Mononuclear cell (primary cell): ENCODE results near the gene PTPRM. TPM values are rescaled to one million over a fixed set of nuclear protein-coding genes. Genes with fewer than 3 reads are reported as not detected.

Experiments used
- H3K27me3 ChIP-seq: 2 replicates; pipeline ENCODE4 v1.6.0; 2011; ENCODE audit warnings: low read length, control low read depth; ENCODE audit not compliant: insufficient read depth
- H3K4me1 ChIP-seq: 2 replicates; pipeline ENCODE4 v1.5.1; 2011; ENCODE audit warnings: mild to moderate bottlenecking, low read length, control low read depth; ENCODE audit not compliant: insufficient read depth
- H3K4me3 ChIP-seq: 2 replicates; pipeline ENCODE4 v1.5.1; 2011; ENCODE audit warnings: mild to moderate bottlenecking, low read length, moderate library complexity
- H3K9me3 ChIP-seq: 2 replicates; pipeline ENCODE4 v1.5.1; 2011; ENCODE audit warnings: low read depth, mild to moderate bottlenecking, control low read depth, low read length
- total RNA-seq: library from RNA; depleted of rRNA; stranded (reverse); fragments of >200 nt; gene quantifications from one replicate; pipeline ENCODE4 v1.2.3, GENCODE V29; 2012

PTPRM gene
- total RNA-seq, 1 donor: 8.0 TPM

DNA sequence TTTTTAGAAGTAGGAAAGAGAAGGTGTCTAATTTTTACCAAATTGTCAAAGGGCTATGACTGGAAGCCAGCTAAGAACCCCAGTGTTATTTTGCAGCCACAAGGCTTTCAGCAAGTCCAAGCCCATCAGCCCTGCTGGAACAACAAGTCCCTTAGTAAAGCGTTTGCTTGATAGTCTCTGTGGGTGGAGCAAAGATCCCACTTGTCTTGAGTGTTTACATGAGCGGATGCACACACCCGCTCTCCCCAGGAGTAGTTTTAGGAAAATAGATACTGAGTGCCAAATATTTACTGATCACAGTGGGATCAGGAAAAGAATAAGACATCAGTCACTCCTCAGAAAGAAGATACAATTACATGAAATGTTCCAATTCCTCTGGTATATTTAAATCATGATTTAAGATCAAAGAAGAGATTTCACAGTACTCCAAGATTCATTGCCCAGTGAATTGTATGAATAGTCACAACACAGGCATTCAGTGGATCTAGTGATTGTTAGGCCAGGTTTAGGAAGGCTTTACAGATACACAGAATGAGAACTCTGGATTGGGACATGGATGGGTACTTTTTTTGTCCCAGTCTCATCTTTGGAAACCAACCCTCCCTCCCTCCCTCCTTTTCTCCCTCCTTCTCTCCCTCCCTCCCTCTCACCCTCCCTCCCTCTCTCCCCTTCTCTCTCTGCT lies 514.9 kb downstream of the PTPRM start:
- Histone ChIP-seq H3K4me3 (no peak overlapping the region), H3K27me3 (no peaks in the 10 kb centered on the region), H3K9me3 (no peaks in the 10 kb centered on the region), H3K4me1 (no peaks in the 10 kb centered on the region)

- no peaks in the 10 kb centered on the region for H3K4me1 ChIP-seq
- no peaks in the 10 kb centered on the region for H3K9me3 ChIP-seq
- H3K4me3 ChIP-seq: no peak overlapping the region
- no peaks in the 10 kb centered on the region for H3K27me3 ChIP-seq
Observed at GRCh38 chr18:8084160-8084559, 517.0 kb downstream of the PTPRM start.

DNA sequence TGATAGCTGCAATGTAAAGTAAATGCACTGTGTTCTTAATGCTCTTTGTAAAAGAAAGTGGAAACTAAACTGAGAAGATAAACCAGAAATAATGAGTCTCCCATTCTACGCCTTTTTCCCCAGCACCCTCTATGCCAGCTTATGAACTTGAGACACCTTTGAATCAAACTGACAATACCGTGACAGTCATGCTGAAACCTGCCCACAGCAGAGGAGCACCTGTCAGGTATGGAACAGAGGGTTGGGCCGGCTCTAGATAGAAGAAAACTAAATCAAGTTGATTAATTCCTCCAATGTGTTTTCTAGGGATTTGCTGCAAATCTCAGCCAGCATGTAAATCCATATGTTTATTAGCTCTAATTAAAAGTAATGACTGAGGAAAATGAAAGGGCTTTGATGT lies 521.5 kb downstream of the PTPRM start:
- Histone ChIP-seq H3K9me3 (no peaks in the 10 kb centered on the region), H3K27me3 (no peaks in the 10 kb centered on the region), H3K4me1 (no peaks in the 10 kb centered on the region), H3K4me3 (no peak overlapping the region)

DNA sequence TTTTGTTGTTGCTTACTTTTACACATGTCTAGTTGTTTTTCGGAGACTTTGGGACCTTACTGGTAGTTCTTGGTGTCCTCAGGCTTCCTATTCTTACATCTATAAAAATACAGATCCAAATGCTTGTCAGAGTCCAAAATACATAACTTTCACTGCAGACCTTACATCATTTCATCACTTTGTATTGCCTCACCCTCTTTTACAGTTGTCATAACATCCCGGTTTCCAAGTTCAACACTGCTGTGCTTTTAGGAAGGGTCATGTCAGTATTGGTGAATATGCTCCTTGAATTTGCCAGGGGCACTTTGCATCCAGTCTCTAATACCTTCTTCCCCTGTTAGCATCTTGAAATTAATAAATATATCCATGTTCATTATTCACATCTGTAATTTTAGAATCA lies 523.9 kb downstream of the PTPRM start:
- Histone ChIP-seq H3K4me3 (no peak overlapping the region), H3K4me1 (no peaks in the 10 kb centered on the region), H3K9me3 (no peaks in the 10 kb centered on the region), H3K27me3 (no peaks in the 10 kb centered on the region)

GRCh38 chr18:8095947-8096570 lies 528.9 kb downstream of the PTPRM start:
- Histone ChIP-seq H3K4me3 (no peak overlapping the region), H3K27me3 (no peaks in the 10 kb centered on the region), H3K9me3 (no peaks in the 10 kb centered on the region), H3K4me1 (no peaks in the 10 kb centered on the region)

- Histone ChIP-seq H3K4me3 (no peak overlapping the region), H3K4me1 (no peaks in the 10 kb centered on the region), H3K27me3 (no peaks in the 10 kb centered on the region), H3K9me3 (no peaks in the 10 kb centered on the region)
Observed at GRCh38 chr18:8097399-8097798, 530.3 kb downstream of the PTPRM start.

- Histone ChIP-seq H3K9me3 (no peaks in the 10 kb centered on the region), H3K27me3 (no peaks in the 10 kb centered on the region)
Observed at GRCh38 chr18:8097927-8098326, 530.8 kb downstream of the PTPRM start.

GRCh38 chr18:8106603-8107002 lies 539.5 kb downstream of the PTPRM start:
- H3K4me1 ChIP-seq: no peaks in the 10 kb centered on the region
- no peak overlapping the region for H3K4me3 ChIP-seq
- no peaks in the 10 kb centered on the region for H3K27me3 ChIP-seq
- H3K9me3 ChIP-seq: no peaks in the 10 kb centered on the region

More at GRCh38 chr18:8097927-8098326, 530.8 kb downstream of the PTPRM start:
- H3K4me3 ChIP-seq: no peak overlapping the region
- H3K4me1 ChIP-seq: no peaks in the 10 kb centered on the region

DNA sequence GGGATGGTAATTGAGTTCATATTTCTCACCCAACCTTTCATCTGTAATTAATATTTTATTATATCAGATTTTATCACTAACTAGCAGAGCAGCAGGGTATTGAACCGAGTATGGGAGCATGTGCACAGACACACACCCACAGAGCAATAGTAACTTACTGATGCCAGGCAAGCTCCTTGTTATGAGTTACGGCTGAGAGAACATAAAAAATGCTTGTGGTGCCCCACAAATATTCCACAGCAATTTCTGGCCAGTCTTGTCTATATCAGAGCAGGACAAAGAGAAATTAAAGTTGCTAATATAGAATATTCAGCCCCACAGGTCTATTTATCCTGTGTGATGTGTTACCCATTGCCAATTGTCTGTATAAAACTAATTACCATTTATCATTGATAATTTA lies 540.3 kb downstream of the PTPRM start:
- Histone ChIP-seq H3K27me3 (no peaks in the 10 kb centered on the region), H3K4me1 (no peaks in the 10 kb centered on the region), H3K9me3 (no peaks in the 10 kb centered on the region), H3K4me3 (no peak overlapping the region)

- Histone ChIP-seq H3K4me1 (no peaks in the 10 kb centered on the region), H3K4me3 (no peak overlapping the region), H3K27me3 (no peaks in the 10 kb centered on the region), H3K9me3 (no peaks in the 10 kb centered on the region)
Observed at GRCh38 chr18:8114480-8114879, 547.4 kb downstream of the PTPRM start.

GRCh38 chr18:8116341-8117005 lies 549.4 kb downstream of the PTPRM start:
- Histone ChIP-seq H3K27me3 (no peaks in the 10 kb centered on the region), H3K4me3 (no peak overlapping the region), H3K9me3 (no peaks in the 10 kb centered on the region), H3K4me1 (no peaks in the 10 kb centered on the region)

- Histone ChIP-seq H3K27me3 (no peaks in the 10 kb centered on the region), H3K4me1 (no peaks in the 10 kb centered on the region), H3K9me3 (no peaks in the 10 kb centered on the region), H3K4me3 (no peak overlapping the region)
Observed at GRCh38 chr18:8117006-8117371, 549.9 kb downstream of the PTPRM start.

DNA sequence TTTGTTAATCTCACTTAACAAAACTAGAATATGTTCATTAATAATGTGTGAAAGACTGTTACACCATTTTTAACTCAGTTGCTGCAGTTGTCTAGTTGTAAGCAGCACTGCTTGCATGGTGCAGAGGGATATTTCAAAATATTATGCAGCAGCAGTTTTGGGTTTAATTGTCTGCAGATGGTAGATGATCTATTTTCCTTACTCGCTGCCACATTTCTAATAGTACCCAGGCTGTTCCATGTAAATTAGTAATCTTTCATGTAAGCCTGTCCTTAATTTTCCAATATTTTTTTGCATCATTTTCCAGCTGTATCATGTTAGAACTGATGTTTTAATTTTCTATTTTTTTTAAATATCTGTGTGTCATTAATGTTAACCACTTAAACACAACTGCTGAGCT lies 554.0 kb downstream of the PTPRM start:
- Histone ChIP-seq H3K27me3 (no peaks in the 10 kb centered on the region), H3K4me1 (no peaks in the 10 kb centered on the region), H3K9me3 (no peaks in the 10 kb centered on the region), H3K4me3 (no peak overlapping the region)

DNA sequence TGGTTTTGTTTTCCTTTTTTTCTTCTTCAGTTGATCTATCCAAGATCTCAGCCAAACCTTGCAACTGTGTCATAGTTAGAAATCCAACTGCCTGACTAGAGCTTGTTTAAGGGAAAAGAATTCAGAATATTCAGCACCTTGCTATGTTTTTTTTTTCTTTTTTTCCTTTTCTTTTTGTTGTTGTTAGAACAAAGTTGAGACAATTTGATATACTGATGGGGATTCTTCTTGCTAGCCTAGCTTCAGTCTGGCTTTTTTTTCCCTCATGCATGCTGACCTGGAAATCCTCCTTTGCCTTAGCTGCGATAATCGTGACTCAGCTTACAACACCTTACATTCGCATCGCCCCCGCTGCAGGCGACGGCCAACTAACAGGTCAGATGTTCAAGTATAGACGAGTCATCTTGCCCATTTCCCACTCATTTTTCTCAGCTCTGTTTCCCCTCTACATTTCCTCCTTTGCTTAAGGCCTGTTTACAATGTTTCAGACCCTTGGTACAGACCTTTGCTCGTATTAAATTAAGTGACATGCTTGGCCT lies 554.9 kb downstream of the PTPRM start:
- H3K9me3 ChIP-seq: no peaks in the 10 kb centered on the region
- no peaks in the 10 kb centered on the region for H3K4me1 ChIP-seq
- no peaks in the 10 kb centered on the region for H3K27me3 ChIP-seq
- H3K4me3 ChIP-seq: no peak overlapping the region

DNA sequence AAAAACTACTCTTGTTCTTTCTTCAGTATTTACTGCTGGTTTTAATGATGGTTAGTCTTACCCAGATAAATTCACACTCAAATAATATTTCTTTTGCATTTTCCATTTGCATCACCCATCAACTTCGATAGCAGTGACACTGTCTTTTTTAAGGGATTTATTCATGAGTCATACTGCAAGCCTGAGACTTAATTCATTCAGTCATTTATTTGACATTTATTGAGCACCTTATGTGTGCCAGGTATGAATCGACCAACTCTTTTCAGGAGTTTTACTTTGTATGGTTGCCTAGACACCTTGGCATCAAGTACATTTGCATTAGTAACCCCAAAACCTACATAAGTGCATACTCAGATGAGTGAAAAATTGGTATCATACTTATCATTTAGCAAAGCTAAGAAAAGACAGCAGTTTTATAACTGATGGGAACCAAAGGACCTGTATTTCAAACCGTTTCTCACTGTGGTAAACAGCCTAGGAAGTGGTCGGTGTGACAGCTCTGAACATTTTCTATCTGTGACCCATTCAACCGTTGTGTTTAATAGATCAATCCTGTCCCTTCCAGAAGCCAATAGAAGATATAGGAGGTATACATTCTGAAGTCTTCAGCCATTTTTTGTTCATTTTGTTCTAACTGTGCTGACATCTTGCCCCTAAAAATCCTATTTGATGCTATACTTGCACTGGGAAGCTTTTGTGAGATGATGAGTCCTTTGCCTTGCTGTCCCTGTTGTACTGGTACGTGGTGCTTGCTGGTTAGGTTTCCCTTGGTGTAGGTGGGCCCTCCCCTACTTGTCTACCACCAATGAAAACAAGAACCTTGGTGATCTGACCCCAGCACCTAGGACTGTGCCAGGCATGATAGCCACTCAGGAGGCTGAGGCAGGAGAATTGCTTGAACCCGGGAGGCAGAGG lies 557.4 kb downstream of the PTPRM start:
- H3K4me3 ChIP-seq: no peak overlapping the region
- H3K9me3 ChIP-seq: no peaks in the 10 kb centered on the region
- H3K27me3 ChIP-seq: no peaks in the 10 kb centered on the region
- H3K4me1 ChIP-seq: no peaks in the 10 kb centered on the region
